Tibial nerve (tissue), 4 donors: ENCODE data around the gene USP4. TPM values are rescaled to one million over a fixed set of nuclear protein-coding genes. Genes with fewer than 3 reads are reported as not detected.

Experiments used
- DNase-seq, 2 donors: peaks; one replicate each; pipeline ENCODE4 v3.0.0-alpha.2; 2019; ENCODE audit warnings: low spot score in 2 of 2
- H3K27ac ChIP-seq, 4 donors: fragments of 200-600 bp; sonication (generic) in 3 of 4; one replicate each; pipeline ENCODE4 v1.5.1; 2017 to 2019; ENCODE audit warnings: mild to moderate bottlenecking in 1 of 4
- H3K27me3 ChIP-seq, 2 donors: fragments of 200-600 bp; sonication (generic) in 1 of 2; one replicate each; pipeline versions ENCODE4 v1.5.1 to v1.6.0; 2017 to 2019
- H3K36me3 ChIP-seq, 3 donors: fragments of 200-600 bp; sonication (generic); one replicate each; pipeline ENCODE4 v1.5.1; 2018 to 2019
- H3K4me1 ChIP-seq, 4 donors: fragments of 200-600 bp; sonication (generic) in 3 of 4; one replicate each; pipeline ENCODE4 v1.5.1; 2017 to 2019
- H3K4me3 ChIP-seq, 4 donors: fragments of 200-600 bp; sonication (generic) in 3 of 4; one replicate each; pipeline ENCODE4 v1.5.1; 2017 to 2019; ENCODE audit warnings: mild to moderate bottlenecking in 1 of 4, moderate library complexity in 1 of 4
- H3K9me3 ChIP-seq, 4 donors: fragments of 200-600 bp; sonication (generic) in 3 of 4; one replicate each; pipeline ENCODE4 v1.5.1; 2017 to 2019
- CTCF ChIP-seq, 5 experiments: fragments of 200-600 bp in 3 of 5; fragments of 450-650 bp in 2 of 5; sonication (generic) in 3 of 5; IDR thresholded peaks; one replicate each; pipeline ENCODE4 v1.5.1; 2016 to 2019; ENCODE audit warnings: antibody characterized with exemption in 5 of 5, mild to moderate bottlenecking in 3 of 5, moderate library complexity in 2 of 5
- EP300 ChIP-seq, 2 donors: sonication (generic); formaldehyde crosslinking; IDR thresholded peaks; one replicate each; pipeline ENCODE4 v1.6.1; 2017; ENCODE audit warnings: antibody characterized with exemption in 2 of 2, mild to moderate bottlenecking in 1 of 2
- POLR2A ChIP-seq, 2 donors: fragments of 450-650 bp; IDR thresholded peaks; one replicate each; pipeline ENCODE4 v1.6.1; 2017; ENCODE audit warnings: antibody characterized with exemption in 2 of 2, mild to moderate bottlenecking in 2 of 2, moderate library complexity in 2 of 2
- WGBS, 2 donors: methylation state at CpG; one replicate each; pipeline ENCODE4 v1.1.5; 2018; 5-methylcytosine and 5-hydroxymethylcytosine counted together
- total RNA-seq, 4 donors: library from RNA; depleted of rRNA; stranded (reverse); fragments of >200 nt; gene quantifications; one replicate each; pipeline ENCODE4 v1.1.0, GENCODE V29; 2016

USP4 gene
- total RNA-seq, 4 donors from 2014 or later = 33.7 to 49.8 (median 46.0) TPM

GRCh38 chr3:49313896-49314688 lies 25.8 kb downstream of the USP4 start:
- TF ChIP-seq POLR2A (IDR thresholded peaks at IDR 0.05) = no peak
- TF ChIP-seq EP300 (IDR thresholded peaks at IDR 0.05) = no peak
- TF ChIP-seq CTCF (IDR thresholded peaks at IDR 0.05) = no peak
- DNase-seq = no peak
- Histone ChIP-seq H3K4me3 (no peak overlapping the region), H3K4me1 (no peaks in the 10 kb centered on the region), H3K27me3 (no peaks in the 10 kb centered on the region), H3K36me3 (peaks cover 0 to 92% (median 14%) of the 10 kb centered on the region in 3 donors), H3K9me3 (no peaks in the 10 kb centered on the region), H3K27ac (no peak overlapping the region)
- WGBS, 2 donors = 83 to 84% methylated on average over 1 of the region's 1 CpG

- H3K27ac ChIP-seq = no peak overlapping the region
- H3K4me3 ChIP-seq = no peak overlapping the region
- 91 to 94% methylated on average over 3 of the region's 3 CpGs for WGBS, 2 donors
- DNase-seq = no peak
- no peaks in the 10 kb centered on the region for H3K27me3 ChIP-seq
- peaks cover 0 to 92% (median 15%) of the 10 kb centered on the region in 3 donors for H3K36me3 ChIP-seq
- no peaks in the 10 kb centered on the region for H3K4me1 ChIP-seq
- TF ChIP-seq CTCF (IDR thresholded peaks at IDR 0.05) (no peak), POLR2A (IDR thresholded peaks at IDR 0.05) (no peak)
- no peaks in the 10 kb centered on the region for H3K9me3 ChIP-seq
Measured at GRCh38 chr3:49311283-49311682, 28.6 kb downstream of the USP4 start.

- Histone ChIP-seq H3K9me3 (no peaks in the 10 kb centered on the region), H3K36me3 (peaks cover 0 to 92% (median 15%) of the 10 kb centered on the region in 3 donors), H3K4me1 (no peaks in the 10 kb centered on the region), H3K4me3 (no peak overlapping the region), H3K27ac (no peak overlapping the region), H3K27me3 (no peaks in the 10 kb centered on the region)
- no peak for TF ChIP-seq POLR2A (IDR thresholded peaks at IDR 0.05)
- TF ChIP-seq EP300 (IDR thresholded peaks at IDR 0.05) = no peak
- no peak for TF ChIP-seq CTCF (IDR thresholded peaks at IDR 0.05)
- no peak for DNase-seq
- 83 to 100% methylated on average over 1 of the region's 1 CpG for WGBS, 2 donors
Measured at GRCh38 chr3:49310677-49311076, 29.2 kb downstream of the USP4 start.

- peaks cover 0 to 98% (median 26%) of the 10 kb centered on the region in 3 donors for H3K36me3 ChIP-seq
- no peak overlapping the region for H3K27ac ChIP-seq
- no peak for TF ChIP-seq POLR2A (IDR thresholded peaks at IDR 0.05)
- no peak for TF ChIP-seq EP300 (IDR thresholded peaks at IDR 0.05)
- no peak for TF ChIP-seq CTCF (IDR thresholded peaks at IDR 0.05)
- no peaks in the 10 kb centered on the region for H3K4me1 ChIP-seq
- H3K27me3 ChIP-seq = no peaks in the 10 kb centered on the region
- no peak overlapping the region for H3K4me3 ChIP-seq
- WGBS, 2 donors = 90 to 95% methylated on average over 5 of the region's 5 CpGs
- no peak for DNase-seq
- no peaks in the 10 kb centered on the region for H3K9me3 ChIP-seq
Measured at GRCh38 chr3:49305608-49306007, 34.2 kb downstream of the USP4 start.

GRCh38 chr3:49302613-49303012 lies 37.2 kb downstream of the USP4 start:
- Histone ChIP-seq H3K36me3 (peaks cover 0 to 99% (median 20%) of the 10 kb centered on the region in 3 donors), H3K4me3 (no peak overlapping the region), H3K27me3 (no peaks in the 10 kb centered on the region), H3K4me1 (peaks cover 0 to 2% (median 0%) of the 10 kb centered on the region in 4 donors), H3K9me3 (no peaks in the 10 kb centered on the region), H3K27ac (no peak overlapping the region)
- DNase-seq = no peak
- TF ChIP-seq EP300 (IDR thresholded peaks at IDR 0.05) = no peak
- TF ChIP-seq POLR2A (IDR thresholded peaks at IDR 0.05) = no peak
- TF ChIP-seq CTCF (IDR thresholded peaks at IDR 0.05) = no peak
- 83 to 89% methylated on average over 1 of the region's 1 CpG for WGBS, 2 donors
